ENCODE data around the gene DGAT2. TPM values are rescaled to one million over a fixed set of nuclear protein-coding genes. Genes with fewer than 3 reads are reported as not detected.

The DGAT2 gene
- total RNA-seq, 1 donor from 2014 or later = 26.2 TPM

DNA sequence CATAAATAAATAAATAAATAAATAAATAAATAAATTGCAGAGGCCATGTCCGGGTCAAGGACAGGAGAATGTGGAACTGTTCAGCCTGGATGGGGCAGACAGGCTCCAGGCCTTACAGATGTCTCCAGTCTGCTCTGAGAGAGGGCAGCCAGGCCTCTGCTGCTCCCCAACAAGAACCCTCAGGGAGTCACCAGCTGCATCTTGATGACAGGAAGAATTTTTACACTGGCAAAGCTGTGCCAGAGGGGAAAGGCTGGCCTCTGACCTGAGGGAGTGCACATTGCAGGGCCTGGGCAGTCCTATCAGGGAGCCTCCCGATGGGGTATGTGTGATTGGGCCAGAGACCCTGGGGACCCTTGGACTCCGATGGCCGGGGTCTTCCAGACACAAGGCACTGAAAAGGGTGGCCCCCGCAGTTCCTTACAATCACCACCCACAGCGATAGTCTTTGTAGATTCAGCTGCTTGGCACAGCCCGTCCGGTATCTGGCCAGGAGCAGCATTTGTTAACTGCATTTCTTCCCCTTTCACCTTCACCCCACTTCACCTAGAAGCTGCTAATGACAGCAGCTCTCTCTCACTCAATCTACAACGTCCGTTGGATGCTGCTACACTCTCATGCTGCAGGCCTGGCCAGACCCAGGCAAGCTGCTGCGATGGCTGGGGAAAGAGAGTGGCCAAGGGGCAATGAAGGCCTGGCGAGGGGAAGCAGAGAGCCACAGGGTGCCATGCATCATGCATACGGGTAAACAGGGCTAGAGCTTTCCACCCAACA, 42.8 kb upstream of the DGAT2 start:
- intact Hi-C loops (cut with DNase I) = loop anchor here (10.0 kb wide), 1 partner anchor 139 kb away; no protein-coding TSS in a partner anchor
- Histone ChIP-seq H3K4me3 (no peak overlapping the region), H3K36me3 (no peaks in the 10 kb centered on the region), H3K9me3 (no peaks in the 10 kb centered on the region), H3K27me3 (no peaks in the 10 kb centered on the region), H3K27ac (no peak overlapping the region), H3K4me1 (no peaks in the 10 kb centered on the region)
- no peak for DNase-seq (ENCODE audit: low spot score in 2 of 2)
- TF ChIP-seq, protein P1, sequence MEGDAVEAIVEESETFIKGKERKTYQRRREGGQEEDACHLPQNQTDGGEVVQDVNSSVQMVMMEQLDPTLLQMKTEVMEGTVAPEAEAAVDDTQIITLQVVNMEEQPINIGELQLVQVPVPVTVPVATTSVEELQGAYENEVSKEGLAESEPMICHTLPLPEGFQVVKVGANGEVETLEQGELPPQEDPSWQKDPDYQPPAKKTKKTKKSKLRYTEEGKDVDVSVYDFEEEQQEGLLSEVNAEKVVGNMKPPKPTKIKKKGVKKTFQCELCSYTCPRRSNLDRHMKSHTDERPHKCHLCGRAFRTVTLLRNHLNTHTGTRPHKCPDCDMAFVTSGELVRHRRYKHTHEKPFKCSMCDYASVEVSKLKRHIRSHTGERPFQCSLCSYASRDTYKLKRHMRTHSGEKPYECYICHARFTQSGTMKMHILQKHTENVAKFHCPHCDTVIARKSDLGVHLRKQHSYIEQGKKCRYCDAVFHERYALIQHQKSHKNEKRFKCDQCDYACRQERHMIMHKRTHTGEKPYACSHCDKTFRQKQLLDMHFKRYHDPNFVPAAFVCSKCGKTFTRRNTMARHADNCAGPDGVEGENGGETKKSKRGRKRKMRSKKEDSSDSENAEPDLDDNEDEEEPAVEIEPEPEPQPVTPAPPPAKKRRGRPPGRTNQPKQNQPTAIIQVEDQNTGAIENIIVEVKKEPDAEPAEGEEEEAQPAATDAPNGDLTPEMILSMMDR (IDR thresholded peaks at IDR 0.05) = no peak

DNA sequence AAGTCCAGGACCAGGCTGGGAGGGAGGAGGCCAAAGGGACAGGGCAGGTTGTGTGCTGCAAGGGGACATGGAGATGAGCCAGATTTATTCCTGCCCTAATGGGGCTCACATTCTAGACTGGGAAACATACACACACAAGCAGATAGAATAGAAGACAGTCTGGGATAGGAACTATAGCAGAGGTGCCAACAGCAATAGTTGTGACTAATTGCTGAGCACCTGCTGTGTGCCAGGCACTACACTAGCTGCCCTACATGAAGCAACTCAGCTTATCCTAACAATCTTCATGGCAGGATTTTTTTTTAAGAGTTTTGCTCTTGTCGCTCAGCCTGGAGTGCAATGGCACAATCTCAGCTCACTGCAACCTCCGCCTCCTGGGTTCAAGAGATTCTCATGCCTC, 39.6 kb upstream of the DGAT2 start:
- H3K9me3 ChIP-seq = no peaks in the 10 kb centered on the region
- intact Hi-C loops (cut with DNase I) = loop anchor here (10.0 kb wide), 1 partner anchor 136 kb away; no protein-coding TSS in a partner anchor
- DNase-seq (ENCODE audit: low spot score in 2 of 2) = no peak
- H3K27me3 ChIP-seq = no peaks in the 10 kb centered on the region
- TF ChIP-seq, protein P1 (IDR thresholded peaks at IDR 0.05) = no peak
- H3K4me3 ChIP-seq = no peak overlapping the region
- H3K36me3 ChIP-seq = no peaks in the 10 kb centered on the region
- peaks cover 2 to 3% of the 10 kb centered on the region in 2 donors for H3K4me1 ChIP-seq
- no peak overlapping the region for H3K27ac ChIP-seq

DNA sequence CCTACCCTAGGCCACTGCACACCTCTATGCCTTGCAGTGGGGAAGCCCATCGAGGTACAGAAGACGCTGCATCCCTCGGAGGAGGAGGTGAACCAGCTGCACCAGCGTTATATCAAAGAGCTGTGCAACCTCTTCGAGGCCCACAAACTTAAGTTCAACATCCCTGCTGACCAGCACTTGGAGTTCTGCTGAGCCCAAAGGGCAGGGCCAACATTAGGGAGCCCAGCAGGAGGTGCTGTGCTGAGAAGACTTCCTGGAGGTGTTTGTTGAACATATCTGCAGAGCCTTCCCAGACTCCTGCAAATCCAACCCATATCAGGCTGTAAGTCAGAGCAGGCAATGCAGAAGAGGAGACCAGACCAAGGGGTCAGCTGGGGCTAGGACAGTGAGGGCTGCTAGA, 37.5 kb upstream of the DGAT2 start:
- H3K4me1 ChIP-seq = peaks cover 2 to 3% of the 10 kb centered on the region in 2 donors
- TF ChIP-seq, protein P1 (IDR thresholded peaks at IDR 0.05) = no peak
- no peaks in the 10 kb centered on the region for H3K36me3 ChIP-seq
- no peaks in the 10 kb centered on the region for H3K27me3 ChIP-seq
- no peak for DNase-seq (ENCODE audit: low spot score in 2 of 2)
- intact Hi-C loops (cut with DNase I) = no loop called here
- H3K9me3 ChIP-seq = no peaks in the 10 kb centered on the region
- H3K4me3 ChIP-seq = no peak overlapping the region
- no peak overlapping the region for H3K27ac ChIP-seq

DNA sequence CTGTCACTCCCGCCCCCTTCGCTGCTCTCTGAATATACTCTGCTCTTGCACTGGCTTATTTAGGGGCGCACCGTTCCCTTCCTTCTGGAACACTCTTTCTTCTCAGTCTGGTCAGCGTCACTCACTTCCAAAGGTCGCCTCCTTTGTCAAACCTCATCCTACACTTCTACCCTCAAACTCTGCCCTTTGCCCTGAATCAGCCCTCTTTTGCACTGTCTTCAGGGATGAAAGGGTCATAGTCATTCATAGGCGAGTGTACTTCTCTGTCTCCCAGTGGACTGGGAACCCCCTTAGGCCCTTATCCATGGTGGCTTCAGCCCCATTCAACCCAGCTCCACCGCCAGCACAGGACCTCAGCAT, 35.5 kb upstream of the DGAT2 start:
- no peak overlapping the region for H3K4me3 ChIP-seq
- intact Hi-C loops (cut with DNase I) = no loop called here
- no peaks in the 10 kb centered on the region for H3K36me3 ChIP-seq
- DNase-seq (ENCODE audit: low spot score in 2 of 2) = no peak
- TF ChIP-seq, protein P1 (IDR thresholded peaks at IDR 0.05) = no peak
- H3K27me3 ChIP-seq = no peaks in the 10 kb centered on the region
- no peaks in the 10 kb centered on the region for H3K9me3 ChIP-seq
- H3K4me1 ChIP-seq = peaks cover 2 to 3% of the 10 kb centered on the region in 2 donors
- H3K27ac ChIP-seq = peak overlapping the region; percentile 23 to 51

DNA sequence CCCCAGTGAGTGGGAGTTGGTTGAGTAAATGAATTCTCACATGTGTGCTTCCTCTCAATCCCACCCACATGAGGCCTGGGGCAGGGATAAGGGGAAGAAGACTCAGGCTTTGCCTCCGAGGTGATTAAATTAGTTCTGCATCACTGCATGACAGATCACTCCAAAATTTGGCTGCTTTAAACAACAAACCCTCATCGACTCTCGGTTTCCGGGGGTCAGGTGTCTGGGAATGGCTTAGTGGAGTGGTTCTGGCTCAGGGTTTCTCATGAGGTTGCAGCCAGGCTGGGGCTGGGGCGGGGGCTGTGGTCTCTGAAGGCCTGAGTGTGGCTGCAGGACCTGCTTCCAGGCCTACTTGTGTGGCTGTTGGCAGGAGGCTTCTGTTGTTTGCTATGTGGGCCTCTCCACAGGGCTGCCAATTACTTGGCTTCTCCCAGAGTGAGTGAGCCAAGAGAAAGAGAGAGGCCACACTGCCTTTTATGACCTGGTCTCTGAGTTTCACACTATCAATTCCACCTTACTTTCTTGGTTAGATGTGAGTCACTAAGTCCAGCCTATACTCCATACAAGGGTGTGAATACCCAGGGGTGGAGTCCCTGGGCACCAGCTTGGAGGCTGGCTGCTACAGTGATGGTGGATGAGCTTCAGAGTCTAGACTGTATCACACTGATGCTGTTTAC, 35.0 kb upstream of the DGAT2 start:
- TF ChIP-seq, protein P1 (IDR thresholded peaks at IDR 0.05) = no peak
- H3K4me1 ChIP-seq = peaks cover 2 to 3% of the 10 kb centered on the region in 2 donors
- no peaks in the 10 kb centered on the region for H3K9me3 ChIP-seq
- no peak overlapping the region for H3K4me3 ChIP-seq
- intact Hi-C loops (cut with DNase I) = no loop called here
- H3K27ac ChIP-seq = peak overlapping the region; percentile 23 to 53
- peak in 1 of 2 donors; percentile 62 for DNase-seq (ENCODE audit: low spot score in 2 of 2)
- no peaks in the 10 kb centered on the region for H3K36me3 ChIP-seq
- no peaks in the 10 kb centered on the region for H3K27me3 ChIP-seq
